Occipital lobe (tissue), 2 donors: Measurements from ENCODE around the gene IRS2. TPM values are rescaled to one million over a fixed set of nuclear protein-coding genes. Genes with fewer than 3 reads are reported as not detected.
"Not testable (repeated sequence)": the region's sequence is repeated elsewhere in the genome, so short reads cannot be mapped to it uniquely, and the experiment has no call there.

Experiments used
- DNase-seq: peaks from one replicate; lab custom pipeline; 2025; lab: John Stamatoyannopoulos, UW
- total RNA-seq: library from RNA; depleted of rRNA; stranded (reverse); fragments of >200 nt; gene quantifications from one replicate; pipeline ENCODE4 v1.2.3, GENCODE V29; 2014

The IRS2 gene
- total RNA-seq, 1 donor from 2014 or later: 12.8 TPM

DNA sequence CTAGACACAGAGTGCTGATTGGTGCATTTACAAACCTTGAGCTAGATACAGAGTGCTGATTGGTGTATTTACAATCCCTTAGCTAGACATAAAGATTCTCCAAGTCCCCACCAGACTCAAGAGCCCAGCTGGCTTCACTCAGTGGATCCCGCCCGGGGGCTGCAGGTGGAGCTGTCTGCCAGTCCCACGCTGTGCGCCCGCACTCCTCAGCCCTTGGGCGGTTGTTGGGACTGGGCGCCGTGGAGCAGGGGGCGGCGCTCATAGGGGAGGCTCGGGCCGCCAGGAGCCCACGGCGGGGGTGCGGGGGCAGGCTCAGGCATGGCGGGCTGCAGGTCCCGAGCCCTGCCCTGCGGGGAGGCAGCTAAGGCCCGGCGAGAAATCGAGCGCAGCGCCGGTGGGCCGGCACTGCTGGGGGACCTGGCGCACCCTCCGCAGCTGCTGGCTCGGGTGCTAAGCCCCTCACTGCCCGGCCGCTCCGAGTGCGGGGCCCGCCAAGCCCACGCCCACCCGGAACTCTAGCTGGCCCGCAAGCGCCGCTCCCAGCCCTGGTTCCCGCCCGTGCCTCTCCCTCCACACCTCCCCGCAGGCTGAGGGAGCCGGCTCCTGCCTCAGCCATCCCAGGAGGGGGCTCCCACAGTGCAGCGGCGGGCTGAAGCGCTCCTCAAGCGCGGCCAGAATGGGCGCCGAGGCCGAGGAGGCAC lies 53.8 kb downstream of the IRS2 start:
- not testable (repeated sequence) for DNase-seq

DNA sequence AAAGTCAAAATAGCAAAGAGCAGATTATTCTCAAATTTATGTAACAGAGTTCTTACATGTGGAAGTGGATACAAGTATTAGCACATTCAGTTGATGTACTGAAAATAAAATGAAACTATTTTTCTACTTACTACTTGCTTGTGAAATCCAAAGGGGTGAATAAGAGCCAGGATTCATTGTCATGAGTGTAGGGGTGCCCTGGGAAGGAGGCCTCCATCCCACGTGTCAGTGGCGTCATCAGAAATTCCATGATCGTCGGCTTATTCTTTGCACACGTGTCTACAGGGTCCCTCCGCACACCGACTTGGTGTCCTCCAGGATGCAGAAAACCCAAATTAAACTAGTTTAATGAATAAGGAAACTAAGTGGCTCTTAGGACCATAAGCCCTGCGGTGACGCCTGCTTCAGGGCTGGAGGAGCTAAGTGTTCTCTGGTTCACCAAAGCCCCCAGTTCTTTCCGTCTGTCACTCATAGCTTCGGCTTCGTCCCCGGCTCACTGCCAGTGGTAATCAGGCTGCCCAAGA lies 55.5 kb downstream of the IRS2 start:
- DNase-seq: no peak

DNA sequence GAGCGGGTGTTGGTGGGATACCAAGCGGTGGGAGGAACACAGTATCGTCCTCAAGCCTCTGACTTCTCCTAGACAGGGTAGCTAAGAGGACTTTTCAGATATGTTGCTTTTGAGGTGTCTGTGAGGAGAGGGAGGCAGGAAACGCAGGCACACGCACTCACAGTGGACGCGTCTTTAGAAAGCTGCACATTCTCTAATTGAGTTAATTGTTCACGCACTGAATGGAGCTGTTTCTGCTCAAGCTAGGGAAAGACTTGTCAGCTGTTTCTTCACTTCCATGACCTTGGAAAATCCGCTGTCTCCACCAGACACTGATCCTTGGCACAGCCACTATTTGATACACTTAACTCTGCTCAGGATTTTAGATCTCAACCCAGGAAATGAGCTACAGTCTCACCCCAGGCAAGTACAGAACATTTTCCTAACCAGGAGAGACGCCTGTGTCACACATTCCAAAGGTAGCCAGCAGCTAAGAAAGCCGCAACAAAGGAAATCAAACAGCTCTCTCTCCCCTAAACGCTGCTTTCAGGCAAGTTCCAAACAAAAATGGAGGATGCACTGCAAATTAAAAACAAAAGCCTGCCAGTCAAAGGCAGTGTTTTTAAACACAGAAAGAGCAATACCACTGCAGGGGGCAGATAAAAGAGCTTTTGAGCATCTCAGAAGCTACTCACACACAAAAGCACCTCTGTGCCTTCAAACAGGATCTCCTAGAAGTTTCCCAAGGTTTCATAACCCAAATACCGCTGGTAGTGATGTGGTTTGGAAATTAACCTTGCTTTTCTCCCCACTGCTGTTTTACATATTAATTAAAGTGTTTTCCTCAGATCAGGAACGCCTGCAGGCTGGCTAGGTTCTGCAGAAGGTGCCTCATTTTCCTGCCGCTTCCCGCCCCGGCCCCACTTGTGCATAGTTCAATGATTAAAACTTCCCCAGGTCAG lies 57.3 kb downstream of the IRS2 start:
- no peak for DNase-seq

DNA sequence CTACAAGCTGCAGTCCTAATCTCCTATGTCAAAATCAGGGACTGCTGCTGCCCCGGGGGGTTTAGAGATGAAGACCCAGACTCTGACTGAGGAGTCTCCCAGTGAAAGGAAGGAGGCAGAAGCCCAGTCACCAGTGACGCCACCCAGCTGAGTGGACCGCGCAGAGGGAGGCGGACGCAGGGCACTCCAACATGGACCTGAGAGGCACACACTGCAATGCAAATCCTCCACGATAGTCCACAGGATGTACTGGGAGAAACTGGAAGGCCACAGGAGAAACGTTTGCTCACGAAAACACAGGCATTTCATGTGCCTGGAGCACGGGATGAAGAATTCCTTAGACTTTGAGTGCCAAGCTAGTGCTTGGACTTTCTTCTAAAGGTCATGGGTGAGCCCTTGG lies 58.3 kb downstream of the IRS2 start:
- no peak for DNase-seq

DNA sequence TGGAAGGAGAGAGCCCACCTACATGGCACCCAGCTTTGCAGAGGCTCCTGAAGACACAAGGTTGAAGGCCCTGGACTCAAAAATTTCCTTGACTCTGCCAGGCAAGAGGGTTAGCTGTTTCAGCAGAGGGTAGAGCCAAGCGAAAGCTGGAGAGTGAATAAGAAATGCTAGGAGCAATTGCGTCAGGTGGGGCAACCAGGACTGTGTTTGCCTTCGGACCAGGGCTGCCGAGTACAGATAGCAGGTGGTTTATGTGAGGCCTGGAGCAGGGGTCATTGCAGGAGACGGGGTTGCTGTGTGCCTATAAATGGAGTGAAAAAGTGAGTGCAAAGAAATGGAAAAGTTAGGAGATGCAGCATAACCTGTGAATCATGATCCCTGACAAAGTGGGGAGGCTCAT lies 59.1 kb downstream of the IRS2 start:
- DNase-seq: no peak

DNA sequence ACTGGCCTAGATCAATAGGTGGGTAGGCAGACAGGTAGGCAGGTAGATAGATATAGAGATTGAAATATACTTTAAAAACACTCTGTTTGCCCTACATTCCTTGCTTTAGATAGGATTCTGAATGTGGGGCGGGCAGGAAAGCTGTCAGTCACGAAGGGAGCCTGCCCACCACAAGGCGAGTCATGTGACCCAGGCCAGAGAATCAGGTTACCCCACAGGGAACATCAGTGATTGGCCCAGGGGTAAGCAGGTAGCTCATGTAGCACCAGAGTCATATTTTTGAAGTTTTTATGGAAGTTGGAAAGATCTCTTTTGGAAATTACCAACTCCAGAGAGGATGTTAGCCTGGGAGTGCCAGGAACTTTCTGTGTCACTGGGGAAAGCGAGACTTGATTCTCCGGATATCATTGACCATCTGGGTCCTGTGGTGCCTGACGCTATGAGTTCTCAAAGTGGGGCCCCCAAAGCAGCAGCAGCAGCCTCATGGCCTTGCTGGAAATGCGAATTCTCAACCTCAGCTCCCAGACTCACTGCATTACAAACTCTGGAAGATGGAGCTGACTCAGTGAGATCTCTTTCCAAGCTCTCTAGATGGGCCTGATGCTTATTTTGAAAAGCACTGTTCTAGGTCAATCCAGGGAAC lies 60.3 kb downstream of the IRS2 start:
- no peak for DNase-seq

DNA sequence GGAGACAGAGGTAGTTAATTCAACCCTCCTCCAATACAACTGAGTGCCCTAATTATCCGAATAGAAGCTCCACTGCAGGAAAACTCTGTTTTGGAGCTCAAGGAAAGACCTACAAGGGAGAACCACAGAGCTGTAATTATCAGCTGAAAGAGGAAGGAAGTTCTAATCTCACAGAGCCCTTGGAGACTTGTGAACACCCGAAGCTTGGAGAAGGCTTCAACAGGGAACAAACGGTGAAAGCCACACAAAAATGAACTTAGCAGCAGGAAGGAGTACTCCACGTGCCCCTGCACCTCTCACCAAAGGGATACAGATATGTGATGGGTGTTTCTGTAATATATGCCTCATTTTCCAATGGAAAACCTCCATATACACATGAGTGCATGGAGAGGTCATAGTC lies 61.1 kb downstream of the IRS2 start:
- no peak for DNase-seq

DNA sequence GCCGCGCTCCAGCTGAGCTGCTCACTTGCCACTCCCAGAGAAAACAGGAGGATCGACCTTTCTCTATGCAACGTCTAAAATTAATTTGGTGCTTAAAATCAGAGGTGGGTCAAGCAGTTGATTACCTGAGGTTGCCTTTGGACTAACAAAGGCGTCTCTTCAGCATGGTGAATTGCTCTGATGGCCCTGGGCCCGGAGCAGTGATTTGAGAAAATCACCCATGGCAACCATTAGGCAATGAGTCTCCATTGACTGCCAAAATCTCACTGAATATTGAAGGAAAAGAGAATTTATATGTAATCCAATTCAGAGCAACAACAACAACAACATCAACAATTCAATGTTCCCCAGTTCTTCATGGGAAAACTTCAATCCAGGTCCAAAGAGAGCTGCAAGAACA lies 61.8 kb downstream of the IRS2 start:
- no peak for DNase-seq

DNA sequence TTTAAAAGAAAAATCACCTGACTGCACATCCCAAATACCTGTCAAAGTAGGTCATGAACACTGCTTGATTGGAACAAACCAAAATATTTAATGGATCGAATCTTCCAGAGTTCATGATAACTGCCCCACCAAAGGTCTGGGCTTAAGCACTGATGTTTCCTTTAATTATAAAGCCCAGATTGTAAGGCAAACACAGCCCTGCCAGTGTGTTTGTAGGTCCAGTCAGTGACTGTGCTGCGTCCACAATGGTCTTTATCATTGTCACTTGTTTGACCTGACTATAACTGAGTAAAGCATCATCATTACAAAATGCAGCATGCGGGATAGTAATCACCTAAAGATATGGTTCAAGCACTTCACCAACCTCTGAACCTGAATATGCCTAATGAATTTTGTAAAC lies 63.3 kb downstream of the IRS2 start:
- no peak for DNase-seq

DNA sequence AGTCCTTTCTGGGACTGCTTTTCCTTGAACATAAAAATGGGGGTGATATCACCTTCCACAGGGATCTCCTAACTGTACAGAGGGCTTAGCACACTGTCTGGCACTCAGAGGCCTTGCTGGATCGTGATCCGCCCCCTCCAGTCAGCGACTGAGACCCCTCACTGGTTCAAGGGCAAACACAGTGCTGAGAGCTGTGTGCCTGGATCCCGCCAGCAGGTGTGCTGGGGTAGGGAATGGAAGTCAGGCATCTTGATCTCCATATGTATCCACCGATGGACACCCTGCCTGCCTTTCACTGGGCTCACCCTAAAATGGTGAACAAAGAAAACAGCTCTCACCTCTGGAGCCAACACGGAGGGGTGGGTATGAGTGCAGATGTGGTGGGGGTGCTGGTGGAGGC lies 64.3 kb downstream of the IRS2 start:
- DNase-seq: no peak

DNA sequence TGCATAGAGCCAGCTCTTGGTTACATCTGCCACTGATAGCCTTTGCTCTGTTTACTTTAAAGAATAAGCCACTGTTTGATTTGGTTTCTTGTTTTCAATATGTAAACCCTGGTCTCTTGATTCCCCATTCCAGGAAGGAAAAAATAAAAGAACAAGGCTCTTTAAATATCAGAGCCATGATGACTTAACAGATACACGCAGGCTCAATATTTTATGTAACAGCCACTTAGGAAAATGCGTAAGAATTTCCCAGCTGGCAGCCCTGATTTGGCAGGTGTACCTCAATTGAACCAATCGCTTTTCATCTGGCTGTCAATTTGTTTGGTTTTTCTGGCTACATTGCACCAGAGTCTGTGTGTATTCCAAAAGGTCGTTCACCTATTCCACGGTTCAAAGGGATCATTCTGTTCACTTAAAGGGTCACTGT lies 65.6 kb downstream of the IRS2 start:
- DNase-seq: no peak

DNA sequence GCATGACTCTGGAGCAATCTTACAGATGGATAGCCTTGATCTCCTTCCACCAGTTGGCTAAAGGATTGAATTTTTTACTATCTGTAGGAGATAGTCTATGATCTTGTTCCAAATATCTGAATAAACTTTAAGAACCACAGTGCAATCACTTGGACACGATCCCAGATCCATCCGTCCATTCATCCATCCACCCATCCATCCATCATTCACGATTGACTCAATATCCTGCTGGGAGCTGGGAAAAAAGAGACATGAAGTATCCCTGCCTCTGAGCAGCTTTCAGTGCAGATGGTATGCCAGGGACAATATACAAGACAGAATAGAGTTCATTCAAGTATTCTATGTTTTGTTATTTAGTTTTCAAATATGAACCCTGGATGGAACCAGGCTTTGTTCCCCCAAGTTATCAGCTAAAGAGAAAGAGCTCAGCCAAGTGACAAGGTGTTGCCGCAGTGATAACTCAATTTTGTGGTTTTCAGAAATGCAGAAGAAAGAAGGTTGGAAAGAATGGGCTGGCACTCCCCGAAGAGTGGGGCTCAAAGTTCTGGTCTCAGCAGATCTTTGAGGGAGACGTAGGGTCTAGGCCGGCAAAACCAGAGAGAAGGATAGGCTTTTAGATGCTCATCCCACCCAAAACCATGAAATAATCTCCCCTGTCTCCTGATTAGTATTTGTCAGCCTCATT lies 66.3 kb downstream of the IRS2 start:
- DNase-seq: no peak

DNA sequence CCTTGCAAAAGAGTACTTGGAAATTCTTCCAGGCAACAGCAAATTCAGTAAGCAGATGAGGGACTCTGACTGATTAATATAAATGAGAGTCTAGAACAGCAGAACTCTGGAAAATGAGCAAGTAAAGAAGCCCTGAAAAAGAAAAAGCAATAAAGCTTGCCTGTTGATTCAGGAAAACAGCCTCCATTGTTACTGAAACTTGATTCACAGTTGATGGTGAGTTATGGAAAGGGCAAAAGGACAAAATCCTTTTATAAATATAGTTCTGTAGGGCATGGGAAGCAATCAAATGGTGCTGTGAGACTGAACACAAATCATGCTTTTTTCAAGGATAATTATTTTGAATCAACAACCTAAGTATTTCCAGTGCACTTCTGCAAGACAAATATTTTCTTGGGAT lies 67.7 kb downstream of the IRS2 start:
- DNase-seq: no peak

DNA sequence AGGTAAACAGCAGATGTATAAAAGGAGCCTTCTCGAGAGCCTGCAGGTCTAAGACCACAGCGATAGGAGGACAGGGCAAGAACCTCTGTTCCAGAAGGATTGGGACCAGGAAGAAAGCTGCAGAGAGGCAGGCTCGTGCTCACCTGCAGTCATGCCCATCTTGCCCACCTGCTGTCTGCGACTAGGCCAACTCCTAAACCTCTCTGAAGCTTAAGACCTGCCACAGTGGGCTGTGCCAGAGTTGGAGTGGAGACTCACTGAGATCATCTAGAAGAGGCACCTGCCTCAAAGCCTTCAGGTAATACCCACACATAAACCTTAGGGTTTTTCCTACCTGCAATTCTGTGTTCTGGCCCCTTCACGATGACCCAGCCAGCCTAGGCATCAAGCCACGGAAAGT lies 68.7 kb downstream of the IRS2 start:
- no peak for DNase-seq

DNA sequence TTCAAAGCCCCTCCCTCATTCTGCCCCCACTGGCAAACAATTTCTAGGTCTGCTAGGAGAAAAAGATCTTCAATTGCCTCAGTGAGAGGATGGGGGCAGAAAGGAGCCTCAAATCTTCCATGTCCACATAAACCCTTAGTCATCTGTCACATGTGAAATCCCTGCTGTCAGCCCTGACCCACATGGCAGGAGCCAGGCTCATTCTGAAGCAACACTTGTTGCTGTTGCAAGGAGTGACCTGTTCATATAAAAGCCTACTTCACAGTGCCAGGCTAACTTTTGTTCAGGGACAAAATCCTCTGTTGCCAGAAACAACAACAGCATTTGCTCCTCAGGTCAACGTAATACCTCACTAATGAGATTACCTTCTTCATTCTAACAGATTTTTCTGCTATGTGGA lies 70.5 kb downstream of the IRS2 start:
- DNase-seq: no peak

DNA sequence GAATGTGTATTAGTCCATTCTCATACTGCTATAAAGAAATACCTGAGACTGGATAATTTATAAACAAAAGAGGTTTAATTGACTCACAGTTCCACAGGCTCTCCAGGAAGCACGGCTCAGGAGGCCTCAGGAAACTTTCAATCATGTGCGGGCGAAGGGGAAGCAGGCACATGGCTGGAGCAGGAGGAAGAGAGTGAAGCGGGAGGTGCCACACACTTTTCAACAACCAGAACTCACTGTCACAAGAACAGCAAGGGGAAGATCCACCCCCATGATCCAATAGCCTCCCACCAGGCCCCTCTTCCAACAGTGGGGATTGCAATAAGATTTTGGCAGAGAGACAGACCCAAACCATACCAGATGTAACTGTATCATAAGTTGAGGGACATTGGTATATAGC lies 72.7 kb downstream of the IRS2 start:
- no peak for DNase-seq

DNA sequence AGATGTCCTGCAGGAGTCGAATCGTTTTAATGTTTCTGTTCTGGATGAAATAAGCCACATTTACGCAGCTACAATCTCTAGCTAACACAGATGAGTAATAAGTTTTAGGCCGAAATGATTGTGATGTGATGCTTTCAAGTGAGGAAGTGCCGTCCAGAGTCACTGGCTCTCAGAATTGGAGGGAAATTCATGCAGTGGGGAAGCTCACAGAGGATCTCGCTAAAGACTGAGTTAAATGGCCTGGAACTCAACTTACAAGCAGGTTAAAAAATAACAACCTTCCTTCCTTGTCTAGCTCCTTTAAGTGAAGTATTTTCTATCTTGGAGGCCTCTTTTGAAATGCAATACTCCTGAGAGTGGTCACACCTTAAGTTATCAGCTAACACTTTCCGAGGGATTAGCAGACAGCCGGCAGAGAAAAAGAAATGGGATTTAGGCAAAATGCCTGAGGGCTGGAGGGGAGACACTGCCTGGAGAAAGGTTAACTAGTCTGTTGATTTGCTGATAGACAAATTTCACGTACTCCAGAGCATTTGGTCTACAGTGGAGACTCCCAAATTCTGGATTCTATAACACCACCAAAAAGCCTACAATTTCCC lies 74.2 kb downstream of the IRS2 start:
- DNase-seq: no peak

DNA sequence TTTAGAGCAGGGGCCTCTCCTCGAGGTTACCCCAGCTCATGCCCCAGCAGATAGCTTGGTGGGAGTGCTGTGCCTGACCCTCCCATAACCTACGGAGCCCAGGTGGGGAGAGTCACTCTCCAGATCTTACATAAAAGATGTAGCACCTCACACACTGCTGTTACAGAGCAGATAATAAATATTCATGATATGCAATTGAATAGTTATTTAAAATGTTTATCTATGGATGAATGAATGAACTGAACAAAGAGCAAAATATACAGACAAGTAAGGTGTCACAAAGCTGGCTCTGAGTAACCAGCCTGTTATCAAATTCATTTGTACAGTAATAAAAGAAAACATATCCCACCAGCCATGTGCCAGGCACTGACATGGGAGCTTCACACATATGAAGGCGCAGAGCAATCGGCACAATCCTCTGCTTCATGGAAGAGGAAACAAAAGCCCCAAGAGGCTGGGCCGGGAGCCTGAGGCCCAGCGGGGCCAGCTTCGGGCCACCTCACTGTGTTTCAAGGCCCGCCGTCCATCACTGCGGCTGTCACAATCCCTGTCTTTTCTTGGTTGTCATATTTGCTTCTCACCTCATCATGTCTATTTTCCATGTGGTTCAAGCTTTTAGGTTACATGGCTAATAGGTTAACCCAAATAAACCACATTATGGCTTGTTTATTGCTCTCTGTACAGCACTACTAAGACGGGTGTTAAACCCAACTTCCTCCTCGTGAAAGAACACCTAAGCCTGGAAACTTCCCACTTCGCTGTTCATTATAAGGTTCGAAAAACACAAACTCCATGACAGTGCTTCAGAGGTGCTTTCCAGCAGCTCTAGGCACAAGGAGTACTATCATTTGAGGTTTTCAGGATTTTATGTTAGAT lies 78.4 kb downstream of the IRS2 start:
- DNase-seq: no peak

DNA sequence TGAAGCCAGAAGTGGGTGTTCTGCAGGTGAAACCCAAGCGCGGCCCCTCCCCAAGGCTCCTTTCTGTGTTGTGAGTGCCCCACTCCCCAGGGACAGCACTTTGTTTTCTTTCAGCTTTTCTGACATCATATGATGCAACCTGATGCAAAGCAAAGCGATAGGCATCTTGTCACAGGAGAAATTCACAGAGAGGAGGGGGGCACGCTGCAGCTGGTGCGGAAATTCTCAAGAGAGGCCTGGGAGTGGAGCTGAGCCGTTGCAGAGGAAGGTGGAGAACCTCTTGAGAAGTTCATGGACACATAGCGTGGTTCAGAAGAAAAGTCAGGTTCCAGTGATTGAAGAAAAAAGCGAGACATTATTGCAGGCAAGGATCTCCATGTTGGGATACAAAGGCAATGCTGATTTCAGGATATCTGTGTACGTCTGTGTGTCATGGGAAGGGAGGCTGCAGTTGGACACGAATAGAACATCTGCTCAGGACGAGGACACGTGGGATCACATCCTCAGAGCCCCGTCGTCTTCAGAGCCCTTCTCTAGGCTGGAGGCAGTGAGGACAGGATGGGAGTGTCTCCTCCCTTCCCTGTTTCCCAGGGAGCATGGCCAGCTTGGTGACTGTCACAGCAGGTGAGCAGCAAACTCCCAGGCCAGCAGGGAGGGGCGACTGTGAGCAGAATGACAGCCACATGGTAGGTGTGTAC lies 79.2 kb downstream of the IRS2 start:
- no peak for DNase-seq
